ENCODE results near the gene NTRK2. TPM values are rescaled to one million over a fixed set of nuclear protein-coding genes. Genes with fewer than 3 reads are reported as not detected.

Gene NTRK2
- total RNA-seq, 1 donor from 2014 or later = 0.46 TPM

DNA sequence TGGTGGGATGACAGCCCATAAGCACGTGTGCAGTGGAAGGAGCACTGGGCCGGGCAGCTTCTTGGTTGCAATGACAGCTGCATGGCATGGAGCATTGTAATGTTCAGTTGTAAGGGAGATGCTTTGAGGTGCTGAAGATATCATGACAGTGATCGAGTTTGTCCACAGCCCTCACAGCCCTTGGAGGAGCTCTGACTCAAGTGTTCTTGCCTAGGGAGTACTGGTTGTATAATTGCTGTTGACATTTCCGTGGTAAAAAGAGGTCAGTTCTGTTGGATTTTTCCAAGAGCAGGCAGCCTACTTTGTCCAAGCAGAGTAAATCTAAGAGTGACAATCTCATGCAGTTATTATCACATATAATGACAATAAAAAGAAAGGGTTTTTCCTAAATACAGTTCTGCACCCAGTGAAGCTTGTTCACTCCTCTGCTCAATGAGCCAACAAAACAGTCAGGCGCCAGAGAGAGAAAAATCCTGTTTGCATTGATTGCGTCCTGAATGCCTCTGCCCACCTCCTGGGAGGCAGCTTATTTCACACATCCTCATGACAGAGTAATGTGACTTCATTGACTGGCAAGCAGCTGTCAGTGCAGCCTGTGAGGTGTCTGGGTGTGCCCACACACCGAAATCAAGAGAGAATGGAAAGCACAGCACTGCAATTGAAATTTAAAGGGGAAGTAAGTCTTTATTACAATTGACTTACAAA, 248.0 kb downstream of the NTRK2 start:
- no peak overlapping the region for H3K4me3 ChIP-seq (ENCODE audit: low read depth, low read length)
- DNase-seq (ENCODE audit: low read depth) = no peak
- TF ChIP-seq, protein P1, sequence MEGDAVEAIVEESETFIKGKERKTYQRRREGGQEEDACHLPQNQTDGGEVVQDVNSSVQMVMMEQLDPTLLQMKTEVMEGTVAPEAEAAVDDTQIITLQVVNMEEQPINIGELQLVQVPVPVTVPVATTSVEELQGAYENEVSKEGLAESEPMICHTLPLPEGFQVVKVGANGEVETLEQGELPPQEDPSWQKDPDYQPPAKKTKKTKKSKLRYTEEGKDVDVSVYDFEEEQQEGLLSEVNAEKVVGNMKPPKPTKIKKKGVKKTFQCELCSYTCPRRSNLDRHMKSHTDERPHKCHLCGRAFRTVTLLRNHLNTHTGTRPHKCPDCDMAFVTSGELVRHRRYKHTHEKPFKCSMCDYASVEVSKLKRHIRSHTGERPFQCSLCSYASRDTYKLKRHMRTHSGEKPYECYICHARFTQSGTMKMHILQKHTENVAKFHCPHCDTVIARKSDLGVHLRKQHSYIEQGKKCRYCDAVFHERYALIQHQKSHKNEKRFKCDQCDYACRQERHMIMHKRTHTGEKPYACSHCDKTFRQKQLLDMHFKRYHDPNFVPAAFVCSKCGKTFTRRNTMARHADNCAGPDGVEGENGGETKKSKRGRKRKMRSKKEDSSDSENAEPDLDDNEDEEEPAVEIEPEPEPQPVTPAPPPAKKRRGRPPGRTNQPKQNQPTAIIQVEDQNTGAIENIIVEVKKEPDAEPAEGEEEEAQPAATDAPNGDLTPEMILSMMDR (conservative IDR thresholded peaks at IDR 0.05; ENCODE audit: low read depth, low read length) = no peak

DNA sequence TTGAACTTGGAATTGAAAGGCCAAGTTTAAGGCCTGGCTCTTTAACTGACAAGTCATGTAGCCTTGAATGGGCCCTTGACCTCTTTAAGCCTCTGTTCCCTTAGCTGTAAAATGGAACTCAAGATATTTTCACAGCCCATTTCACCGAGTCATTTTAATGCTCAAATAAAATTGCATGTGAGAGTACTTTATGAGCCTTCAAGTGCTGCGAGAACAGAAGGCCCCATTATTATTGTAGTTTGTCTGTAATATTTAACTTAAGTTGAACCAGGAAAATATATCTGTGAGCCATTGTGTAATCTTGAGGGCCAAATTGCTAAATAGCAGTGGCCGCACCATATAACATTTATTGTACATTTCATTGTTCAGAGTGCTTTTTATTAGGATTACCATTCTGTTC, 249.9 kb downstream of the NTRK2 start:
- TF ChIP-seq, protein P1 (conservative IDR thresholded peaks at IDR 0.05; ENCODE audit: low read depth, low read length) = no peak
- H3K4me3 ChIP-seq (ENCODE audit: low read depth, low read length) = no peak overlapping the region
- no peak for DNase-seq (ENCODE audit: low read depth)

DNA sequence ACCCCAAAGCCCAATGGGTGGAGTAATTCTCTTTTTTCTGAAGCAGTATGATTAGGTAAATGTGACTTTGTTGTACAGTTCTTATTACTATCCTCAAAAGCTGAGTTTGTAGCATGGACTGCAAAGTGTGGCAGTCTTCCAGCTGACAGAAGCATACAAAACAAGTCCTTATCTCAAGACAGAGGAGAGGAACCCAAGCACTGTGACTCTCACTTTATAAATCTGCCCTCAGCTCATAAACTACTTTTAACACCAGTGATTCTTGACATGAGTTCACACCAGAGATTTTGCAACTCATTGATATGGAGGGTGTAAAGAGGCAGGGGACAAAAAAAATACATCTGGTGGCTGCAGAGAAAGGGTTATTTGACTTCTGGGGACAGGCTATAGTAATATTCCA, 251.6 kb downstream of the NTRK2 start:
- DNase-seq (ENCODE audit: low read depth) = no peak
- H3K4me3 ChIP-seq (ENCODE audit: low read depth, low read length) = no peak overlapping the region
- TF ChIP-seq, protein P1 (conservative IDR thresholded peaks at IDR 0.05; ENCODE audit: low read depth, low read length) = no peak

DNA sequence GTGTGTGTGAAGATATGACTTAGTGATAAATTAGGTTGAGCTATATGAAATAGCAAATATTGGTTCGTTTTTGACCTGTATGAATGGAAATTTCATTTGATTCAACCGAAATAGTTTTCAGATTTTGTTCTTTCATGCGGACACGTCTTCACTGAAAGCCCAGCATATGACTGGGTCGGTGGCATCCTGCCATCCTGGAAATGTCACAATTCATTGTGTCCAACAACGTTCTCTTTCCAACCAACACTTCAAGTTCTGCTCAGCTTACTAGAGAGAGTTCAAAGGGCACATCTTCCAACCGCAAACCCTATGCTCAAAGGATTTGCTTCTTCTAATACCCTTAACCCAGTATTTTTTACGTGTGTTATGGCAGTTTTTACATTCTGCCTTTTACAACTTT, 252.5 kb downstream of the NTRK2 start:
- TF ChIP-seq, protein P1 (conservative IDR thresholded peaks at IDR 0.05; ENCODE audit: low read depth, low read length) = no peak
- no peak for DNase-seq (ENCODE audit: low read depth)
- no peak overlapping the region for H3K4me3 ChIP-seq (ENCODE audit: low read depth, low read length)

DNA sequence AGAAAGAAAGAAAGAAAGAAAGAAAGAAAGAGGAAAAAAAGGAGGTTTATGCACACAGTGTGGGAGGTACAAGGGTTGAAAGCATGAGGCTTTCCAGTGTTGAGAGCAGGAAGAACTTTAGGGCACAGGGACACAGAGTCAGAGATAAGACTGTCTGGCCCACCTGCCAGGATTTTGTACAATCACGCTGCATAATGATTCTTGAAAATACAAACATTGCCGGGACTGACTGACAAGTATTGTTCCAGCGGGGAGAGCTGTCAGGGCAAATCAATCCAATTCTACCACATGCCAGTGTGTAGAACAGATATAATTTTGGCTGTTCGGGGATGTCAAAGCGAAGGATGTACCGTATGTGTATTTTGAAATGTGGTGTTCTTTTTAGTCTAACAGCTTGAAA, 254.7 kb downstream of the NTRK2 start:
- DNase-seq (ENCODE audit: low read depth) = no peak
- no peak overlapping the region for H3K4me3 ChIP-seq (ENCODE audit: low read depth, low read length)
- TF ChIP-seq, protein P1 (conservative IDR thresholded peaks at IDR 0.05; ENCODE audit: low read depth, low read length) = no peak

DNA sequence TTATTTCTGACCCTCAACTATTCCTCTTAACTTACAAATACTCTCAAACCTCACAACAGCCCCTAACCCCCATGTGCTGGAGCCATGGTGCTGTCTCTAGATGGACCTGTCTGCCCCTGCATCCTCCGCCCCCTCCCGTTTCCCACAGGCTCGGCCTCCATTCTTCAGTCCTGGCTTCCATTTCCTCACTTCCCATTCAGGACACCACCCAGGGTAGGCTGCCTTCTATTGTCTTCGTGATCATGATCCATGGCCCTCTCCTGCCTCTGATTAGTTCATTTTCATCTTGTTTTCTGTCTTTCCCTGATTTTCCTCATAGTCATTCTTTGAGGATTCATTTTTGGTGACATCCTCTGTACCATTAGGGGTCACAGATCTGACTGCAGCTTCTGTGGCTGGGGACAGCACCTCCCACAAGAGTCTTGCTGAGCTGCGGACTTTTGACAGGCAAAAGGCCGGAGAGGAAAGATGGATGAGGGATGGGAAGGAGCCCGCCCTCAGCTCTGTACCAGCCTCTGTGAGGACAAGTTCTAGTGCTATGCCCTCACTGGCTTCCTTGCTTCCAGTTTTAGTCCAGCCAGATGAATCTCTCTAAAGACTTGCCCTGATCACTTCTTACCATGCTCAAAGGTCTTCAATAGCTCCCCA, 255.8 kb downstream of the NTRK2 start:
- no peak for DNase-seq (ENCODE audit: low read depth)
- TF ChIP-seq, protein P1 (conservative IDR thresholded peaks at IDR 0.05; ENCODE audit: low read depth, low read length) = no peak

DNA sequence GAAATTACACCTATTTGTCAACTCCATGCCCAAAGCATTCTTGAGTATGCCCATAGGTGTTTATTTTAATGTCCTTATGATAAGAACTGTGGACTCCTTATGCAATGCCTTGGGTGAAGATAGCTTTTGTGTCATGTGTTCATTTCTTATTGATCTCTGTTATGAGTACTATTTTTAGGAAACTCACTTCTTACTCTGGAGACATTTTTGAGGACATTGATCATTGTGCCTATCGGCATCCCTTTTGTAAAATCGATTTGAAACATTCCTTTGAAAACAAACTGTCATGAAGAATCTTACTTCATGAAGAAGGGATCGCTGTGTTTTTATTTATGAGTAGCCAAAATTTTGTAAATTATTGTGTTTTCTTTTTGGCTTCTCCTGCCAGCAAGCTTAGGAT, 257.3 kb downstream of the NTRK2 start:
- DNase-seq (ENCODE audit: low read depth) = no peak
- TF ChIP-seq, protein P1 (conservative IDR thresholded peaks at IDR 0.05; ENCODE audit: low read depth, low read length) = no peak
- no peak overlapping the region for H3K4me3 ChIP-seq (ENCODE audit: low read depth, low read length)

More for the DNA sequence above, 255.8 kb downstream of the NTRK2 start:
- no peak overlapping the region for H3K4me3 ChIP-seq (ENCODE audit: low read depth, low read length)

Measured in epithelial cell of proximal tubule (primary cell).